GM21529 (cell line): ENCODE results near the gene ART1.
"Not testable (repeated sequence)": the region's sequence is repeated elsewhere in the genome, so short reads cannot be mapped to it uniquely, and the experiment has no call there.

ENCODE experiments used
- ATAC-seq: cut with Tn5 transposase; IDR thresholded peaks from one replicate; pipeline ENCODE4 v1.9.1; 2021; ENCODE audit not compliant: unreplicated experiment

Gene ART1, protein sequence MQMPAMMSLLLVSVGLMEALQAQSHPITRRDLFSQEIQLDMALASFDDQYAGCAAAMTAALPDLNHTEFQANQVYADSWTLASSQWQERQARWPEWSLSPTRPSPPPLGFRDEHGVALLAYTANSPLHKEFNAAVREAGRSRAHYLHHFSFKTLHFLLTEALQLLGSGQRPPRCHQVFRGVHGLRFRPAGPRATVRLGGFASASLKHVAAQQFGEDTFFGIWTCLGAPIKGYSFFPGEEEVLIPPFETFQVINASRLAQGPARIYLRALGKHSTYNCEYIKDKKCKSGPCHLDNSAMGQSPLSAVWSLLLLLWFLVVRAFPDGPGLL

DNA sequence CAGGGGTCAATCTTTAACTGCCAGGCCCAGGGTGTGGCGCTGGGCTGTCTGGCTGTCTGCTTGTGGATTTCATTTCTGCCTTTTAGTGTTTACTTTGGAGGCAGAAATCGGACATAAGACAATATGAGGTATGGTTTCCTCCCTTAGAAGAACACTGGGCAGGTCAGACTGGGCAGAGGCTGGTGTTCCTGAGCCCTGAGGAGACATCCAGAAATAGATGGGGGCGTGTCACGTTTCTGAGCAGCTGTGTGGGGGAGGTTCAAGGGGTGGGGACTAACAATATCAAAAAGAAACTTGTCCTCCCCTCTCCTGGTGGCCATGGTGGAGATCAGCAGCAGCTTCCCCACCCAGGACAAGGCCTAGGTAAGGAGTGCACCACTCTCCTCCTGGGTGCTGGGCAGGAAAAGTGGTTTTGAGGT lies at the start of gene ART1:
Gene ART1, plus strand, starts transcription at position 312 of the 419 bp plus-strand sequence. CDS start 14,086 bp downstream, outside the sequence.
- no peak for ATAC-seq

DNA sequence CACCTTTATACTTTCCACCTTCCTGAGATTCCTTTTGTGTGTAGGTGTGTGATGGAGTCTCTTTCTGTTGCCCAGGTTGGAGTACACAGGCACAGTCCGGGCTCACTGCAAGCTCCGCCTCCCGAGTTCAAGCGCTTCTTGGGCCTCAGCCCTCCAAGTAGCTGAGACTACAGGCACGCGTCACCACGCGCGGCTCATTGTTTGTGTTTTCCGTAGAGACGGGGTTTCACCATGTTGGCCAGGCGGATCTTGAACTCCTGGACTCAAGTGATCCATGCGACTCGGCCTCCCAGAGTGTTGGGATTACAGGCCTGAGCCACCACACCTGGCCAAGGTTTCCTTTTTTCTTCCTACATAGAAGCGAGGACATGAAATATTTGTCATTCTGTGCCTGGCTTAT lies 47.2 kb upstream of the ART1 start:
- not testable (repeated sequence) for ATAC-seq

DNA sequence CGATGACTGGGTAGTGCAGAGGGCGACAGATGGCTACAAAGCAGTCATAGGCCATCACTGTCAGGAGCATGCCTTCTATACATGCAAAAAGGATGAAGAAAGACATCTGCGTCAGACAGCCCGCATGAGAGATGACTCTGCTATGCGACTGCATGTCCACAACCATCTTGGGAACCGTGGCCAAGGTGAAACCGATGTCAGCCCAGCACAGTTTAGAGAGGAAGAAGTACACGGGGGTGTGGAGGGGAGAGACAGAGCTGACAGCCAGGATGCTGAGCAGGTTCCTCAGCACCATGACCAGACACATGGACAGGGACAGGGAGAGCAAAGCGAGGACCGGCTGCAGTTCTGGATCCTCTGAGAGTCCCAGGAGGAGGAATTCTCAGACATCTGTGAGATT lies 44.7 kb upstream of the ART1 start:
- ATAC-seq, result not testable (repeated sequence)

DNA sequence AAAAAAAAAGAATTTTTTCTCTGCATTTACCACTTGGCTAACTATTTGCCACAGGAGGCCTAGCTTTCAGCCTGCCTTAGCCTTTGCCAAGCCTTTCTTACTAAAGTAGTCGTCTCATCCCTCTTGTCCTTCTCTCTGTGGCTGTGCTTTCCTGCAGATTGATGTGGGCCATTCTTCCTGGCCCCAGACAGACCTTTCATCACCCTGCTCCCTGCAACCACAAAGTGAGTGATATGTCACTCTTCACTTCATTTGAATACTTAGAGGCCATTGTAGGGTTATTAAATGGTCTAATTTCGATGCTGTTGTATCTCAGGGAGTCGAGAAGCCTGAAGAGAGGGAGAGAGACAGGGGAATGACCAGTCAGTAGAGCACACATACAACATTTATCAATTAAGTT lies 40.8 kb upstream of the ART1 start:
- no peak for ATAC-seq

DNA sequence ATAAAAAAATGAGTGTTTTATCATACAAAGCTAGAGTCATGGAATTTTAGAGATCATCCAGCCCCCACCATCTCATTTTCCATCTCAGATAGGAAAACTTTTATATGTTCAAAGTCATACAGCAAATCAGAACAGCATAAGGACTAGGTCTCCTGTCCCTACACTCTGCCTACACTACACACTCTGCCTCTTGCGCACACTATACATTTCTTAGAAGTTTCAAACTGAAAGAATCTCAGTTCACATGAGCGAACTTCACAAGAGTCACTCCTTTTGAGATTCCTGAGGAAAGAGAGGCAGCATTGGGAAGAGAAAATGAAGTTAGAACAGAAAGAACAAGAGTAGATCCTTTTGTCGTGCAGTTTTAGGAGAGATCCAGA lies 39.7 kb upstream of the ART1 start:
- no peak for ATAC-seq

DNA sequence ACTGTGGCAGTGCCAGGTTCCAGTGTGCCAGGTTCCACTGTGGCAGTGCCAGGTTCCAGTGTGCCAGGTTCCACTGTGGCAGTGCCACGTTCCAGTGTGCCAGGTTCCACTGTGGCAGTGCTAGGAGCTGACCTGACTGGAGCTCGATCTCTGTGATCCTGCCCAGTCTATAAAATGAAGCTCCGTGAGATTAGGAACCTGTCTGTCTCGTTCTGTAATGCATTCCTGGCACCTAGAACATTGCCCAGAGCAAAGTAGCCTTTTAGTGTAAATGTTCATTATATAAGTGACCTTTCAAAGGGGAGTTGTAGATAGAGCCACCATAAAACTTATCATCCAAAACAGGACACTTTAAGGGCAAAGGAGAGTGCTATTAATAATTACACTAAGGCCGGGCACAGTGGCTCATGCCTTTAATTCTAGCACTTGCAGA lies 39.1 kb upstream of the ART1 start:
- ATAC-seq, result no peak

DNA sequence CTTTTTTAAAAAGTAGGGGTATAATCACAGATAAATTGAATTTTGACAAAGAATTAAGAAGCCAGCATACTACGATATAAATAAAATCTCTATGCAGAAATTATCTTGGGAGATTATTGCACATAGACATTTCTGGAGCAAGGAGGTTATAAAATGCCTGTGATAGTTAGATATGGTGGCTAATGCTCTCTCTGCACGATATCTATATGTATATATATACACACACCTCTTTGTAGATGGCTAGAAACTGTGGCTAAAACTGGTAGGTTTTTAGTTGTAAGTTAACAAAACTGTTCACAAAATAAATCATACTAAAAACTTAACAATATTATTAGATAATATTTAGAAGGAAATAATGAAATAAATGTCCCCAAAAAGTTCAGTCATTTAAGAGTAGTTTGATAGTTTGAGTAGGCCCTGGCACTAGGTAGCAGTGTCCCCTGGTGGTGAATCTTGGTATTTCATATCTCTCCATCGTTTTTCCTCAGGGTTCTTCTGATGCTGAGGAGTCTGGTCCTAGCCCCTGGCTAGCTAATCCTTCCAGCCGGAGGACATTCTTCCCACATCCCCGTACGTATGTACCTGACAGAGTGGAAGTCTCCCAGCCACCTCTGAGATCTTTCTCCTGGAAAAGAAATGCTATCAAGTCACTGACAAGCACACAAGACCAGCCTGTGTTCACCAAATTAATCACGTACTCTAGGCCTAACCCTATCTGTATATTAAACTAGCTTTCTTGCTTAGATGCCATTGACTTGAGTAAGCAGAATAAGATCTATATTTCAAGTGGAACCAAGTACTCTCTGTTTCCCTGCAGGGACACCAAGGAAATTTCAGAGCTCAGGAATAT lies 35.3 kb upstream of the ART1 start:
- no peak for ATAC-seq

DNA sequence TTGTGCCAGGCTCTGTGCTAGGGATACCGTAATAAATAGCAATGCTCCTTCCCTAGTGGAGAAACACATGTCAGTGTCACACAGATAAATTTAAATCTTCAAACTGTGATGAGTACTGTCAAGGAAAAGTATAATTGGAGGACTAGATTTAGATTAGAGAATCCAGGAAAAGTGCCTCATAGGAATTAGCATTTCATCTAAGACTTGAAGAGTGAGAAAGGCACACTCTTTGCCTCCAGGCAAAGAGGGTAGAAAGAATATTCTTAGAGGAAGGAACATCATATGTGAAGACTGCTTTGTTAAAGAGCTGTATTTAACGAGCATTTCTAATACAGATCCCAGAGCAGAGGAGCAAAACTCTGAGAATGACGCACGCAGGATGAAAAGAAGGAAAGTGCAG lies 34.1 kb upstream of the ART1 start:
- no peak for ATAC-seq

DNA sequence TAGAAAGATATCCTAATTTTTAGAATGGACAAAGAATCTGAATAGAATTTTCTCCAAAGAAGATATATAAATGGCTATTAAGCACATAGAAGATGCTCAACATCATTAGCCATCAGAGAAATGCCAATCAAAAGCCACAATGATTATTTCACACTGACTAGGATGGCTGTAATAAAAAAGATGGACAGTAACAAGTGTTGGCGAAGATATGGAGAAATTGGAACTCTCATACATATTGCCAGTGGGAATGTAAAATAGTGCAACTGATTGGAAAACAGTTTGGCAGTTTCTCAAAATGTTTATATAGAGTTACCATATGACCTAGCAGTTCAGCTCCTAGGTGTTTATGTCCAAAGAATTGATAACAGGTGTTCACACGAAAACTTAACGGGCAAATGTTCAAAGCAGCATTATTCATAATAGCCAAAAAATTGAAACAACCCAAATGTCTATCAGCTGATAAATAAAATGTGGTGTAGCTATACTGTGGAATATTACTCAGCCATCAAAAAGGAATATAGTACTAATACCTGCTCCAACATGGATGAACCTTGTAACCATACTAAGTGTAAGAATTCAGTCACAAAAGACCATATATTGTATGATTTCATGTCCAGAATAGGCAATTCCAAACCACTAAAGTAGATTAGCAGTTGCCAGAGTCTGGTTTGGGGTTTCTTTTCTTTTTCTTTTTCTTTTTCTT lies 32.8 kb upstream of the ART1 start:
- ATAC-seq, result no peak

DNA sequence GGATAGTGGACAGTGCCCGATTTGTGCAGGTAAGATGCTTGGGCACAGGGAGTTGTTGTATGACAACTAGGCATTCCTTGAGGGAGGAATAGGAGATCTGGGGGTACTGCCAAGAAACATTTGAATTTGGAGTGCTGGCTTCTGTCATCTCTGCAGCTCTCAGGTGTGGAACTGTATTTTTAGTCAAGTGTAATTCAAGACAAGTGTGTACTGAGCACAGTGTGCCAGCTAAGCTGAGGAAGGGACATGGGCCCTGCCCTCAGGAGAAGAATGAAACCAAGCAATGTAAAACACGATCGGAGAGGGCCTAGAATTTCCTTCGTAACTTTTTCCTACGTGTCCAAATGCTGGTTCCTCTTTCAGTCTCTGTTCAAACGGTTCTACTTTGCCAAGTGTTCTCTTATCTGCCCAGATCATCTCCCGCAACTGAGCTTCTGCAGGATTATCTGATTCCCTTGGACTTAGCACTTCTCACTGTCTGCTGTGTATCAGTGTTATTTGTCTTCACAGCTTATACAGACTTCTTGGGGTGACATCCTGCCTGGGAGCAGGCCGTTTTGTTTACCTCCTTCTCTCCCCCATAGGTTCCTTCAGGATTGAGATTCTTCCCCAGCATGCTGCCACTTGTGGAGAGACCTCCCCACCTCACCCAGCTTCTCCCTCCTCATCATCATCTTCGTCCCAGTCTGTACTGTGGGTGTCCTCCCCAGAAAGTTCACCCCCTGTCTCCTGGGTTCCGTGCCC lies 30.8 kb upstream of the ART1 start:
- ATAC-seq, result peak; percentile 17

DNA sequence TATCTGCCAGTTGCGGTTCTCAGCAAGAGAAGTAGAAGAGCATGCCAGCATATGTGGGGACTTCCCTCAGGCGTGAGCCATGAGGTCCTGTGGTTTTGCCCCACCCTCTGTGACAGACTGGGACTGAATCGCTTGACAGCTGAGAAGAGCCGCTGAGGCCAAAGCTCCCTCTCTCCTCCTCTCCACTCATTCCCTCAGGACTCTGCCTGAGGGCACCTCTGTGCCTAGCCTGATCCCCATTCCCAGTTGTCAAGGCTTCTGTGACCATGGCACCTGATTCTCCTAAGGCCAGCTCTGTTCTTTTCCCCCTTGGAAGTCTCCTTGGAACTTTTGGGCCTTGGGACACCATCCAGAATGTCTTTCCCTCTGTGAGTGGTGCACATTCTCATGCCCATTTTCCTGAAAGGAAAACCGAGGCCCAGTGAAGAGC lies 30.2 kb upstream of the ART1 start:
- peak; percentile 71 for ATAC-seq

DNA sequence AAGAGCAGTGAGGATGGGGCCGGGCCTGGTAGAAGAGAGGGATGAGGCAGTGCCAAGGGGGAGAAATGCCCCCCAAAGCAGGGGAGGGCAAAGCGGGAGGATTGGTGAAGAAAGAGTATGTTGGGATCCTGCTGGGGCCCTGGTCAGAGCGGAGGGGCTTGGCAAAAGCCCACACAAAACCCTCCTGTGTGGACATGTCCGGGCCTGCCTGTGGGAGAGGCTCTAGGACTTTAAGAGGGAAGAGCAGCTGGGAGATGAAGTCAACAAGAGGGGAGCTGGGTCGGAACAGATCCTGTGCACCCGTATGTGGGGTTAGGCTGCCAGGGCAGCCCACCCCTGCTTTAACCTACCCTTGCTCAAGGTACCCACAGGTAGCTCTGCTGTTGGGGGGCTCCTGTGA lies 28.9 kb upstream of the ART1 start:
- no peak for ATAC-seq

DNA sequence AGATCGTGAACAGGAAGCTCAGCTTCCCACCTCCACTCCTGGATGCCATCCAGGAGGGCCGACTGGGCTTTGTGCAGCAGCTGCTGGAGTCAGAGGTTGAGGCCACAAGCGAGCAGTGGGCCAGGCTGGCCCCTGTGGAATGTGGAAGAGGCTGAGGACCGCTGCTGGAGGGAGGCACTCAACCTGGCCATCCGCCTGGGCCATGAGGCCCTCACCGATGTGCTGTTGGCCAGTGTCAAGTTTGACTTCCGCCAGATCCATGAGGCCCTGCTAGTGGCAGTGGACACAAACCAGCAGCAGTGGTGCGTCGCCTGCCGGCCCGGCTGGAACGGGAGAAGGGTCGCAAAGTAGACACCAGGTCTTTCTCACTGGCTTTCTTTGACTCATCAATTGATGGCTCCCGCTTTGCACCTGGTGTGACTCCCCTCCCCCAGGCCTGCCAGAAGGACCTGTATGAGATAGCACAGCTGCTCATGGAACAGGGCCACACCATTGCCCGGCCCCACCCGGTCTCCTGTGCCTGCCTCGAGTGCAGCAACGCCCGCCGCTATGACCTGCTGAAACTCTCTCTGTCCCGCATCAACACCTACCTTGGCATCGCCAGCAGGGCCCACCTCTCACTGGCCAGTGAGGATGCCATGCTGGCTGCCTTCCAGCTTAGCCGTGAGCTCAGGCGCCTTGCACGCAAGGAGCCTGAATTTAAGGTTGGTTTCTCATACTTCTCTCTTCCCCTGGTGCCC lies 28.0 kb upstream of the ART1 start:
- ATAC-seq, result no peak

DNA sequence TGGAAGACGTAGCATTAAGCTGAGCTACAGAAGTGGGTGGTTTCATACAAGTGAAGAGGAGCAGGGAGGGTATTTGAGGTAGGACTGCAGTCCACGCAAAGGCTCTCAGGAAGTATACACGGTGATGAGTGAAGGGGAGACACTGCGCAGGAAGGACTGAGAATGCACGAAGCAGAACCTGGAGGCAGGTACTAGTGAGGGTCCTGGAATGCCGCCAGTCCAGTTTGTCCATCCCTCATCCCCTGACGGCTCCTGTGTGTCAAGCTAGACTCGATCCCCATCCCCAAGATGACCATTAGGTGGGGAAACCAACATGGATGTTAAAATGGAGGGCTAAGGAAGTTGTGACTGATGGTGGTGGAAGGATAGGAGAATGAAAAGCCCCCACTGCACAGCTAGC lies 26.9 kb upstream of the ART1 start:
- no peak for ATAC-seq

DNA sequence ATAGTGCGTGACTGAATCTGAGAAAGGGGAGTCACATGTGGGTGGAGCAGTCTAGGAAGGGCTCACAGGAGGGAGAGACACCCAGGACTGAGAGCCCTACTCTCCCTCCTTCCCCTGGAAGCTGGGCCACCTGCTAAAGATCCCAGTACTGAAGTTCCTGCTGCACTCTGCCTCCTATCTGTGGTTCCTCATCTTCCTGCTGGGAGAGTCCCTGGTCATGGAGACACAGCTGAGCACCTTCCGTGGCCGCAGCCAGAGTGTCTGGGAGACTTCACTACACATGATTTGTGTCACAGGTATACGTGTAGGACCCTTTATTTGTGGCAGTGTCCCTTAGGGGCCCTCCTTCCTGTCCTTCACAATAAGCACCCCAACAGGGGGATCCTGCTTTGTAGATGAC lies 22.4 kb upstream of the ART1 start:
- no peak for ATAC-seq

DNA sequence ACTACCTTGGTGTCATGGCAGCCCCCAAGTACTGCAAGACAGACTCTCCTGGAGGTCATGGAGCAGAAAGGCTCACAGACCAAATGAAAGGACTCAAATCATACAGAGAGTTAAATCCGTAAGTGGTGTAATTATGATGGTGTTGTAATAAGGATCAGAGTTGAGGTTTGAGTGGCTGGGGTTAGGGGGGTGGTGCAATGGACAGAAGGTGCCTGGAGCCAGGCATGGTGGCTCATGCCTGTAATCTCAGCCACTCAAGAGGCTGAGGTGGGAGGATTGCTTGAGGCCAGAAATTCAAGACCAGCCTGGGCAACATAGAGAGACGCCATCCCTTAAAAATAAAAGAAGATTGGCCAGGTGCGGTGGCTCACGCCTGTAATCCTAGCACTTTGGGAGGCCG lies 21.8 kb upstream of the ART1 start:
- no peak for ATAC-seq

DNA sequence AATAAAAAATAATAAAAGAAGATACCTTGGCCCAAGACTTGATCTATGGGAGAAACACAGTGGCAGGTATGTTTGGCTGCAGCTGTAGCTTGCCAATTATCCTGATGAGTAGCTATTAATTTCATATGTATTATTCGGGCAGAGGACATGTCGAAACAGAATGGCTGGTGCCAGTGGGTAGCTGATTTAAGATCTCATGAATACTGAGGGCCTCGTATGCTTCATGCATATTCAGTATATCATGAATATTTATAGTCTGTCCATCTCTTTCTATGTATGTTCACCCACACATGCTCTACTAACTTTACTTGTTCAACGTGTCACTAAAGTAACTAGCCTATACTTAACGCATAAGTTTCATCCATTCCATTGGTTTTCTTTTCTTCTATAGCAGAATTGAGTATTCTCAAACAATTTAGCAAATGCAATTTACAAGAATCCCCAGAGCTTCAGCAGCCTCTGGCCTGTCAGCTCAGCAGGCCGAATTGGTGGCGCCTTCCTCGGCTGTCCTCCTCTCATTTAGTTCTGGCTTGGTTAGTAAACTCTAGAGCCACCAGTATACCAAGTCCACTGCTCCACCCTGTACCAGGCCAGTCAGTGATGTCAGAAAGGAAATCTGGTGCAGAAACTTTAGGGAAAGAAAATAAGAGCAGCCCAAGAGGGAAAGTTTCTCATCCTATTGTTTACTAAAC lies 21.0 kb upstream of the ART1 start:
- no peak for ATAC-seq

DNA sequence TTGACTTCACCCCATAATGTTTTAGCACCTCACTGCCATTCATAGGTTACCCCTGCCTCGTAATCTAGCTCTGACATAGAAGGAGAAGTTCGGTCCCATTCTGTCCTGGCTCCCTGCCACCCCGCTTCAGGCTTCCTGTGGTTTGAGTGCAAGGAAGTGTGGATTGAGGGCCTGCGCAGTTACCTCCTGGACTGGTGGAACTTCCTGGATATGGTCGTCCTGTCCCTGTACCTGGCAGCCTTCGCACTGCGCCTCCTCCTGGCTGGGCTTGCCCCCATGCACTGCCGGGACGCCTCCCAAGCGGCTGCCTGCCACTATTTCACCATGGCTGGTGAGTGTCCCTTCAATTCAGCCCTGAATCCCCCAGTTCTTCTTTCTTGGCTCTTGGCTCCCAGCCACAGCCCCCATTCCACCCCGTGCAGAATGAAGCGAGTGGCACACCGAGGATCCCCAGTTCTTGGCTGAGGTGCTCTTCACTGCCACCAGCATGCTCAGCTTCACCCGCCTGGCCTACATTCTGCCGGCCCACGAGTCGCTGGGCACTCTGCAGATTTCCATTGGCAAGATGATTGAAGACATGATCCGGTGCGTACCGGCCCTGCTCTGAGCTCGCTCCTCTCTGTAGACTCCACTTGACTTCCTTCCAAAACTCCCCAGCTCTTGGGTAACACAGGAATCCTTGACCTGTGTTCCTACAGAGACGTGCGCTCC lies 18.5 kb upstream of the ART1 start:
- ATAC-seq, result no peak

DNA sequence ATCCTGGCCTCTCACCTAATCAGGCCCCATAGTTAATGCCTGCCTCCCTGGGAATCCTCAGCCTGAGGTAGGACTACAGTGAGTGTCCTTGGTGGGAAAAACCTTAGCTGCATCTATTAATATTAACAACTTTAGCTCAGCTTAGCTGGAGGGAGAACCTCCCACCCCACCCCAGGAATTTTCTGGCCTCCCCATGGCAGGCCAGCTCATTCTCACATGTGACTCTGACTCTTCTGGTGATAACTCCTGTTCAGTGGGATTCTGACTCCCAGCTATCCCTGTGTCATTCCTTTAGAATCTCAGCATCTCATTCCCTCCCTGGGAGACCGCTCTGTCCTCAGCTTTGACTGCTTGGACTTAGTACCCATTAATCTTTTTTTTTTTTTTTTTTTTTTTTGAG lies 17.6 kb upstream of the ART1 start:
- no peak for ATAC-seq
